HCT116 (cell line): ENCODE measurements around the gene SDCBP2.

Experiments used
- ATF3 ChIP-seq: IDR thresholded peaks from 2 replicates; pipeline ENCODE4 v1.6.1; 2012
- CTCF ChIP-seq, 3 experiments: fragments of 200-600 bp in 1 of 3; sonication (generic) in 1 of 3; IDR thresholded peaks in 2 of 3; conservative IDR thresholded peaks in 1 of 3; 2 replicates each; pipeline ENCODE4 v1.5.1; 2012 to 2017; ENCODE audit warnings: low read depth in 2 of 3, low read length in 2 of 3, antibody characterized with exemption in 1 of 3, borderline replicate concordance in 1 of 3, control low read depth in 1 of 3, mild to moderate bottlenecking in 1 of 3, mixed read lengths in 1 of 3, mixed run types in 1 of 3, moderate library complexity in 1 of 3; ENCODE audit not compliant: insufficient read depth in 1 of 3
- EZH2 ChIP-seq: fragments of 200-600 bp; sonication (generic); IDR thresholded peaks from 2 replicates; pipeline ENCODE4 v1.6.1; 2017; ENCODE audit warnings: antibody characterized with exemption, mixed run types
- EZH2phosphoT487 ChIP-seq: fragments of 200-600 bp; IDR thresholded peaks from 2 replicates; pipeline ENCODE4 v1.6.1; 2018; ENCODE audit warnings: antibody characterized with exemption, borderline replicate concordance
- FOSL1 ChIP-seq: IDR thresholded peaks from 2 replicates; pipeline ENCODE4 v1.6.1; 2012; ENCODE audit warnings: low read depth
- POLR2A ChIP-seq: IDR thresholded peaks from 2 replicates; pipeline ENCODE4 v1.7.0; 2011; ENCODE audit warnings: borderline replicate concordance; ENCODE audit not compliant: insufficient read depth, insufficient read length; ENCODE audit errors: extremely low read depth
- POLR2AphosphoS5 ChIP-seq: IDR thresholded peaks from 2 replicates; pipeline ENCODE4 v1.6.1; 2011; ENCODE audit warnings: mild to moderate bottlenecking, low read depth, low read length, moderate library complexity
- RAD21 ChIP-seq: IDR thresholded peaks from 2 replicates; pipeline ENCODE4 v1.6.1; 2012; ENCODE audit warnings: low read depth, mild to moderate bottlenecking
- REST ChIP-seq: IDR thresholded peaks from 2 replicates; pipeline ENCODE4 v1.6.1; 2012; ENCODE audit warnings: low read depth
- SIN3A ChIP-seq: IDR thresholded peaks from 2 replicates; pipeline ENCODE4 v1.6.1; 2012; ENCODE audit warnings: low read depth
- SP1 ChIP-seq: IDR thresholded peaks from 2 replicates; pipeline ENCODE4 v1.6.1; 2012; ENCODE audit warnings: low read depth
- TCF7L2 ChIP-seq: IDR thresholded peaks from 2 replicates; pipeline ENCODE4 v1.7.0; 2011; ENCODE audit warnings: borderline replicate concordance, inconsistent platforms; ENCODE audit not compliant: insufficient read depth, insufficient read length; ENCODE audit errors: extremely low read depth
- YY1 ChIP-seq: IDR thresholded peaks from 2 replicates; pipeline ENCODE4 v1.6.1; 2011; ENCODE audit warnings: low read length, low read depth, moderate library complexity, mild to moderate bottlenecking; ENCODE audit not compliant: insufficient replicate concordance; ENCODE audit errors: extremely low read depth

GRCh38 chr20:1319051-1319450 lies 9.9 kb downstream of the SDCBP2 start:
- no peak for TF ChIP-seq CTCF (IDR thresholded peaks at IDR 0.05 in 2 of 3, conservative IDR thresholded peaks at IDR 0.05 in 1 of 3; ENCODE audit: borderline replicate concordance in 1 of 3, insufficient read depth in 1 of 3, low read depth in 2 of 3, low read length in 2 of 3)
- no peak for TF ChIP-seq POLR2AphosphoS5
- TF ChIP-seq TCF7L2 = no peak
- no peak for TF ChIP-seq POLR2A
- no peak for TF ChIP-seq ATF3
- no peak for TF ChIP-seq EZH2
- no peak for TF ChIP-seq YY1
- TF ChIP-seq RAD21 = no peak
- no peak for TF ChIP-seq SP1
- TF ChIP-seq SIN3A = no peak
- TF ChIP-seq EZH2phosphoT487 = no peak
- TF ChIP-seq REST = no peak
- no peak for TF ChIP-seq FOSL1
